H1 (cell line): ENCODE results near the gene DPM2. TPM values are rescaled to one million over a fixed set of nuclear protein-coding genes. Genes with fewer than 3 reads are reported as not detected.

Experiments used
- CTCF ChIA-PET: fragments of 300-600 bp; sonication (Branson Sonifier 250); formaldehyde crosslinking; loops from one replicate; lab custom pipeline; 2021; ENCODE audit not compliant: partially characterized antibody; lab: Charles Lee
- POLR2A ChIA-PET: fragments of 300-600 bp; sonication (Branson Sonifier 250); formaldehyde crosslinking; loops from one replicate; lab custom pipeline; 2021; ENCODE audit warnings: inconsistent platforms; ENCODE audit not compliant: partially characterized antibody; lab: Charles Lee
- DNase-seq, 2 experiments: peaks; one replicate each; pipeline versions ENCODE4 v3.0.0 to v3.0.0-alpha.2; 2010 to 2022; ENCODE audit warnings: low spot score in 2 of 2, low read depth in 1 of 2, mixed read lengths in 1 of 2
- FAIRE-seq: peaks from 2 replicates; lab custom pipeline; 2011; peaks lifted over from hg19 to GRCh38; lab: Jason Lieb, UNC
- H2AFZ ChIP-seq: 2 replicates; pipeline ENCODE4 v1.8.1; 2012; ENCODE audit warnings: low read length, inconsistent platforms
- H2AK5ac ChIP-seq: 2 replicates; pipeline ENCODE4 v1.6.1; 2013; ENCODE audit warnings: low read depth, low read length
- H2BK120ac ChIP-seq: replicated peaks from 2 replicates; pipeline ENCODE3; 2013; ENCODE audit warnings: low read depth, low read length, inconsistent platforms
- H2BK12ac ChIP-seq: 2 replicates; pipeline ENCODE4 v1.6.1; 2013; ENCODE audit warnings: low read depth, low read length
- H2BK15ac ChIP-seq: 2 replicates; pipeline ENCODE4 v1.6.1; 2013; ENCODE audit warnings: low read length
- H2BK20ac ChIP-seq: 2 replicates; pipeline ENCODE4 v1.6.1; 2013; ENCODE audit warnings: low read length
- H2BK5ac ChIP-seq: 2 replicates; pipeline ENCODE4 v1.6.1; 2013; ENCODE audit warnings: low read depth, low read length
- H3K14ac ChIP-seq: 2 replicates; pipeline ENCODE4 v1.6.1; 2013; ENCODE audit warnings: inconsistent platforms; ENCODE audit not compliant: insufficient read length
- H3K18ac ChIP-seq: 2 replicates; pipeline ENCODE4 v1.6.1; 2013; ENCODE audit warnings: low read length; ENCODE audit errors: extremely low read depth
- H3K23ac ChIP-seq: 2 replicates; pipeline ENCODE4 v1.6.1; 2013; ENCODE audit warnings: inconsistent platforms; ENCODE audit not compliant: insufficient read length
- H3K23me2 ChIP-seq: 2 replicates; pipeline ENCODE4 v1.6.1; 2013; ENCODE audit warnings: low read depth, low read length
- H3K27ac ChIP-seq: 2 replicates; pipeline ENCODE4 v1.6.1; 2011; ENCODE audit warnings: low read depth, low read length, inconsistent platforms
- H3K27me3 ChIP-seq, 4 experiments: replicated peaks in 1 of 4; 1 replicate in 1 of 4; 2 replicates in 3 of 4; pipeline versions ENCODE4 v1.6.1 to v1.8.1; 2011 to 2013; ENCODE audit warnings: low read length in 3 of 4, mild to moderate bottlenecking in 3 of 4, inconsistent platforms in 2 of 4, mixed read lengths in 2 of 4, moderate library complexity in 1 of 4; ENCODE audit not compliant: control insufficient read depth in 3 of 4, insufficient read depth in 3 of 4; ENCODE audit errors: extremely low read depth in 1 of 4
- H3K36me3 ChIP-seq, 4 experiments: 2 replicates each; pipeline versions ENCODE4 v1.6.1 to v1.8.1; 2011 to 2013; ENCODE audit warnings: mild to moderate bottlenecking in 4 of 4, low read length in 3 of 4, moderate library complexity in 2 of 4, control low read depth in 1 of 4, inconsistent platforms in 1 of 4; ENCODE audit not compliant: insufficient read depth in 4 of 4, control insufficient read depth in 2 of 4
- H3K4ac ChIP-seq: replicated peaks from 2 replicates; pipeline ENCODE3; 2013; ENCODE audit warnings: low read length, low read depth, mixed read lengths, inconsistent platforms; ENCODE audit not compliant: insufficient read length
- H3K4me1 ChIP-seq, 4 experiments: replicated peaks in 1 of 4; 1 replicate in 1 of 4; 2 replicates in 3 of 4; pipeline versions ENCODE4 v1.6.1 to v1.8.1; 2011 to 2013; ENCODE audit warnings: low read length in 3 of 4, inconsistent platforms in 2 of 4, mixed read lengths in 1 of 4; ENCODE audit not compliant: insufficient read depth in 4 of 4, control insufficient read depth in 3 of 4
- H3K4me2 ChIP-seq, 2 experiments: 2 replicates each; pipeline versions ENCODE4 v1.6.1 to v1.8.1; 2011 to 2013; ENCODE audit warnings: low read depth in 2 of 2, low read length in 2 of 2, control low read depth in 1 of 2, inconsistent platforms in 1 of 2, mild to moderate bottlenecking in 1 of 2; ENCODE audit not compliant: insufficient read depth in 1 of 2
- H3K4me3 ChIP-seq, 4 experiments: fragments of 200-600, 300-600 bp in 1 of 4; sonication (generic), shearing (Covaris generic), sonication (Bioruptor Twin) in 1 of 4; 2 replicates each; pipeline versions ENCODE4 v1.5.1 to v1.8.1; 2011 to 2016; ENCODE audit warnings: low read length in 4 of 4, low read depth in 3 of 4, control low read depth in 2 of 4, inconsistent platforms in 2 of 4, mild to moderate bottlenecking in 2 of 4, mixed read lengths in 1 of 4, moderate library complexity in 1 of 4; ENCODE audit not compliant: insufficient read depth in 2 of 4; ENCODE audit errors: extremely low read depth in 1 of 4
- H3K56ac ChIP-seq: replicated peaks from 2 replicates; pipeline ENCODE3; 2013; ENCODE audit warnings: low read depth, mild to moderate bottlenecking, mixed read lengths, low read length, inconsistent platforms; ENCODE audit not compliant: insufficient read length
- H3K79me1 ChIP-seq: 2 replicates; pipeline ENCODE4 v1.6.1; 2013; ENCODE audit warnings: low read depth, low read length, control low read depth
- H3K79me2 ChIP-seq, 2 experiments: 2 replicates each; pipeline versions ENCODE4 v1.6.1 to v1.8.1; 2012 to 2013; ENCODE audit warnings: low read length in 2 of 2, mild to moderate bottlenecking in 2 of 2, inconsistent platforms in 1 of 2; ENCODE audit not compliant: insufficient read depth in 2 of 2, control insufficient read depth in 1 of 2
- H3K9ac ChIP-seq, 4 experiments: replicated peaks in 1 of 4; 1 replicate in 1 of 4; 2 replicates in 3 of 4; pipeline versions ENCODE4 v1.6.1 to v1.8.1; 2011 to 2013; ENCODE audit warnings: low read depth in 3 of 4, low read length in 3 of 4, control low read depth in 2 of 4, mild to moderate bottlenecking in 2 of 4, moderate library complexity in 2 of 4, inconsistent platforms in 1 of 4; ENCODE audit errors: extremely low read depth in 1 of 4
- H3K9me3 ChIP-seq, 2 experiments: 2 replicates each; pipeline versions ENCODE4 v1.6.1 to v1.8.1; 2012 to 2013; ENCODE audit warnings: mild to moderate bottlenecking in 2 of 2, moderate library complexity in 2 of 2, control low read depth in 1 of 2, inconsistent platforms in 1 of 2, low read depth in 1 of 2, low read length in 1 of 2, mixed read lengths in 1 of 2; ENCODE audit not compliant: insufficient read depth in 2 of 2
- H4K20me1 ChIP-seq, 2 experiments: replicated peaks in 1 of 2; 2 replicates each; pipeline versions ENCODE3 to v1.8.1; 2011 to 2013; ENCODE audit warnings: inconsistent platforms in 2 of 2, low read length in 2 of 2, mild to moderate bottlenecking in 1 of 2; ENCODE audit not compliant: insufficient read depth in 2 of 2, control insufficient read depth in 1 of 2
- H4K5ac ChIP-seq: 2 replicates; pipeline ENCODE4 v1.6.1; 2013; ENCODE audit warnings: low read length, low read depth, mixed read lengths, inconsistent platforms; ENCODE audit not compliant: insufficient read length
- H4K8ac ChIP-seq: 2 replicates; pipeline ENCODE4 v1.8.0; 2013; ENCODE audit warnings: mild to moderate bottlenecking, moderate library complexity, low read length, inconsistent platforms; ENCODE audit not compliant: insufficient read depth; ENCODE audit errors: extremely low read depth
- H4K91ac ChIP-seq: replicated peaks from 2 replicates; pipeline ENCODE3; 2013; ENCODE audit warnings: low read length, mixed read lengths, inconsistent platforms; ENCODE audit not compliant: insufficient read length
- CREB1 ChIP-seq: IDR thresholded peaks from 2 replicates; pipeline ENCODE4 v1.6.1; 2012; ENCODE audit warnings: inconsistent platforms
- FOSL1 ChIP-seq: IDR thresholded peaks from 2 replicates; pipeline ENCODE4 v1.6.1; 2011; ENCODE audit warnings: mild to moderate bottlenecking, low read depth, low read length, moderate library complexity; ENCODE audit not compliant: insufficient read depth
- HDAC2 ChIP-seq, 2 experiments: fragments of 300-600 bp in 1 of 2; sonication (generic) in 1 of 2; IDR thresholded peaks; 2 replicates each; pipeline ENCODE4 v1.6.1; 2011 to 2012; ENCODE audit warnings: low read depth in 2 of 2, low read length in 2 of 2, mild to moderate bottlenecking in 2 of 2, moderate library complexity in 2 of 2, borderline replicate concordance in 1 of 2, inconsistent platforms in 1 of 2
- JUN ChIP-seq: IDR thresholded peaks from 2 replicates; pipeline ENCODE4 v1.6.1; 2011; ENCODE audit warnings: low read depth, mild to moderate bottlenecking, improper control_type of control experiment, low read length
- KDM4A ChIP-seq: IDR thresholded peaks from one replicate; pipeline ENCODE4 v1.7.1; 2012; ENCODE audit warnings: low read depth, mild to moderate bottlenecking, moderate library complexity, low read length, inconsistent platforms; ENCODE audit not compliant: severe bottlenecking
- MAX ChIP-seq: IDR thresholded peaks from 2 replicates; pipeline ENCODE4 v1.6.1; 2012; ENCODE audit warnings: inconsistent platforms
- PHF8 ChIP-seq: fragments of 200-600 bp; sonication (generic); conservative IDR thresholded peaks from 2 replicates; pipeline ENCODE4 v1.7.1; 2012; ENCODE audit warnings: low read depth, mild to moderate bottlenecking, inconsistent platforms, low read length, moderate library complexity
- POLR2AphosphoS5 ChIP-seq: IDR thresholded peaks from 2 replicates; pipeline ENCODE4 v1.6.1; 2011; ENCODE audit warnings: low read depth, low read length
- RAD21 ChIP-seq, 2 experiments: IDR thresholded peaks in 1 of 2; conservative IDR thresholded peaks in 1 of 2; 2 replicates each; pipeline ENCODE4 v1.6.1; 2011; ENCODE audit warnings: low read depth in 2 of 2, low read length in 2 of 2, improper control_type of control experiment in 1 of 2, inconsistent platforms in 1 of 2, mild to moderate bottlenecking in 1 of 2, moderate library complexity in 1 of 2
- TAF1 ChIP-seq: IDR thresholded peaks from 2 replicates; pipeline ENCODE4 v1.6.1; 2011; ENCODE audit warnings: mild to moderate bottlenecking, low read depth, low read length
- WGBS, 2 experiments: shearing (Covaris generic) in 1 of 2; methylation state at CpG; one replicate each; pipeline versions ENCODE4 v1.1.6 to v1.1.7; 2013 to 2015; ENCODE audit warnings: low lambda C conversion rate in 2 of 2, mixed read lengths in 2 of 2, inconsistent platforms in 1 of 2, low coverage in 1 of 2, missing lambda C conversion rate in 1 of 2; ENCODE audit not compliant: insufficient replicate concordance in 2 of 2, insufficient coverage in 1 of 2, insufficient read length in 1 of 2; ENCODE audit errors: extremely low coverage in 1 of 2, missing lambda C conversion rate in 1 of 2; 5-methylcytosine and 5-hydroxymethylcytosine counted together
- polyA plus RNA-seq, 7 experiments: library from polyadenylated mRNA; depleted of rRNA in 3 of 7; stranded (reverse) in 5 of 7; unstranded in 2 of 7; fragments of >200 nt in 5 of 7; fragments of 200-250 nt in 2 of 7; gene quantifications; 1 replicate in 5 of 7; 2 replicates in 1 of 7; 4 replicates in 1 of 7; pipeline versions ENCODE4 v1.2.1 to v1.2.3, GENCODE V29; 2011 to 2013; ENCODE audit warnings: missing spikeins in 2 of 7, mixed read lengths in 2 of 7
- total RNA-seq: library from RNA; stranded (reverse); fragmentation: NEBNext Ultra II Directional; extraction: Animal tissue kit (Norgen Biotek cat#: 25700); gene quantifications from 2 replicates; pipeline ENCODE4 v1.2.1, GENCODE V29; 2021

Gene DPM2
- total and polyA plus RNA-seq, 2 of the 8 experiments (the other 6 are each of a cell fraction or from before 2014, with no cell fraction given): 45.4 to 95.4 TPM

- H3K27me3 ChIP-seq: peaks cover 0 to 18% (median 16%) of the 10 kb centered on the region in 4 experiments; a peak in 6 of 7 replicates
- no peak overlapping the region for H3K23ac ChIP-seq
- 1% methylated on average over 43 of the region's 56 CpGs; no CpG with 5 or more reads in 1 of the 2 experiments for WGBS, 2 experiments
- H3K14ac ChIP-seq: no peak overlapping the region
- peak overlapping the region; percentile 61; the same call in 1 of the 2 replicates for H2AFZ ChIP-seq
- H3K9ac ChIP-seq: peak overlapping the region in 3 of 4 experiments; percentile 38 to 50 (median 46); a peak in 5 of 7 replicates
- H2BK120ac ChIP-seq: no peak overlapping the region
- H3K36me3 ChIP-seq: no peaks in the 10 kb centered on the region
- peak overlapping the region; percentile 41 to 81 (median 72) for H3K4me3 ChIP-seq
- H4K20me1 ChIP-seq: peaks cover 0 to 3% of the 10 kb centered on the region in 2 experiments
- no peaks in the 10 kb centered on the region for H3K9me3 ChIP-seq
- H3K4me2 ChIP-seq: peak overlapping the region; percentile 76 to 96
- peak overlapping the region; percentile 78 for H3K18ac ChIP-seq
- H2BK12ac ChIP-seq: 0 out of 2 replicates have a peak overlapping the region, but pooled peaks have one; percentile 68
- H2BK5ac ChIP-seq: peak overlapping the region; percentile 44; the same call in 1 of the 2 replicates
- no peak overlapping the region for H2AK5ac ChIP-seq
- H4K8ac ChIP-seq: peak overlapping the region; percentile 72; the same call in 1 of the 2 replicates
- peaks cover 20% of the 10 kb centered on the region; the same call in 1 of the 2 replicates for H3K23me2 ChIP-seq
- H3K56ac ChIP-seq: peak overlapping the region; percentile 0
- H3K79me1 ChIP-seq: no peaks in the 10 kb centered on the region
- peaks cover 13 to 24% (median 20%) of the 10 kb centered on the region in 4 experiments for H3K4me1 ChIP-seq
- no peak overlapping the region for H2BK15ac ChIP-seq
- H3K79me2 ChIP-seq: no peaks in the 10 kb centered on the region
- DNase-seq: peak; percentile 84 to 88
- H3K27ac ChIP-seq: no peak overlapping the region
- H4K91ac ChIP-seq: no peak overlapping the region
- H4K5ac ChIP-seq: no peak overlapping the region
- H2BK20ac ChIP-seq: no peak overlapping the region
- H3K4ac ChIP-seq: no peak overlapping the region
- FAIRE-seq: no peak
- ChIA-PET POLR2A (interaction anchor here (1.0 to 1.6 kb wide), 2 partner anchors 8 to 10 kb away, joined by 3 to 5 read pairs; no protein-coding TSS in a partner anchor), CTCF (interaction anchor here (0.6 to 8.1 kb wide), 4 partner anchors 15 to 1897 kb away, joined by 3 to 68 read pairs (median 6); no protein-coding TSS in a partner anchor)
- TF ChIP-seq RAD21 (IDR thresholded peaks at IDR 0.05 in 1 of 2, conservative IDR thresholded peaks at IDR 0.05 in 1 of 2; ENCODE audit: low read depth in 2 of 2, low read length in 2 of 2) (no peak), PHF8 (peak; percentile 28; the same call in 1 of the 2 replicates), HDAC2 (IDR thresholded peaks at IDR 0.05; ENCODE audit: borderline replicate concordance in 1 of 2, low read depth in 2 of 2, low read length in 2 of 2) (peak in 1 of 2 experiments; percentile 14; a peak in 1 of 4 replicates), FOSL1 (no peak), TAF1 (0 out of 2 replicates have a peak, but pooled peaks have one; percentile 44), POLR2AphosphoS5 (0 out of 2 replicates have a peak, but pooled peaks have one; percentile 37), JUN (no peak), KDM4A (peak; percentile 69), MAX (peak; percentile 66), CREB1 (0 out of 2 replicates have a peak, but pooled peaks have one; percentile 79)
Observed at GRCh38 chr9:127927201-127927987, 10.3 kb downstream of the DPM2 start.
